SH-SY5Y (cell line): Measurements from ENCODE around the gene UBD.

Experiments used
- GATA2 ChIP-seq: IDR thresholded peaks from 2 replicates; pipeline ENCODE4 v1.6.1; 2011; ENCODE audit warnings: mild to moderate bottlenecking, low read depth, low read length
- GATA3 ChIP-seq: IDR thresholded peaks from 2 replicates; pipeline ENCODE4 v1.6.1; 2011; ENCODE audit warnings: low read depth, mild to moderate bottlenecking, low read length, moderate library complexity

UBD gene

DNA sequence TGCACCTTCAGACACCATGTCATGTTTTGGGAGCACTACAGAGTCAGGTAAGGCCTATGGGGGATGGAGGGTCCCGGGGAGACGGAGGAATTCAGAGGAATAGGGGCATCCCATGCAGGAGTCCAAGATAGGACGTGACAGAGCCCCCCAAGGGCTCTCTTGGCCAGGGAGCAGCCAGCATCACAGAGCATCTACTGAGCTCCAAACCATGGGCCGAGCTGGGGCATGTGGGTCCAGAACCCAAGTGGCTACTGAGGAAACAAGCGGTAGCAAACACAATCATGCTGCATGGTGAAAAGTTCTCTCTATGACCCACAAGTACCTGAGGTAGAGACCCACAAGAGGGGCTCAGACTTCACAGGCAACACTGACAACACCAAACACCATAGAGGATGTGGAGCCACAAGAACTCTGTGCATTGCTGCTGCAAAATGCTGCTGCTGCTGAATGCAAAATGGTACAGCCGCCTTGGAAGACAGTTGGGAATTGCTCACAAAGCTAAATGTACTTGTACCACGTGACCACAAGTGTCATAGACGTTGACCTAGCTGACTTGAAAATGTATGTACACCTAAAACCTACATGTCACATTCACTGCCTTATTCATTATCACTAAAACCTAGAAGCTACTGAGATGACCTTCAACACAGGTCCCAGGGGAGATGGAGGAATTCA is 38.4 kb downstream of the UBD start:
- TF ChIP-seq GATA2 (no peak), GATA3 (no peak)

DNA sequence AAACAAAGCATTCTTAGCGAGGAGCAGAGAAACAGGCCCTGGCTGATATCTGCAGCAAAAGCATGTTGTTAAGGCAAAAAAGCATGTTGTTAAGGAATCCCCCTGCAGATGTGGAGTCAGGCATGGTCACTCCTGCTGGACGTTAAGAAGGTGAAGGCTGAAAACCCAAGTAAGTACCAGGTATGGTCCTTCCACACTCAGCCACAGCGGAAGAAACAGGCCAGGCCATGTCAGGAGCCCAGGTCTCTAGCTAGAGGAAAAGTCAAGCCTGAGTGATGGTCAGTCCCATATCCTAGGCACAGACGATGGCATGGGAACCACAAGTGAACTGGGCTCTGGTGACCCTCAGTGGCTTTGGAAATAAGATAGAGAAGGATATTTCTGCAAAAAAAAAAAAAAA is 39.3 kb downstream of the UBD start:
- TF ChIP-seq GATA2 (no peak), GATA3 (no peak)

DNA sequence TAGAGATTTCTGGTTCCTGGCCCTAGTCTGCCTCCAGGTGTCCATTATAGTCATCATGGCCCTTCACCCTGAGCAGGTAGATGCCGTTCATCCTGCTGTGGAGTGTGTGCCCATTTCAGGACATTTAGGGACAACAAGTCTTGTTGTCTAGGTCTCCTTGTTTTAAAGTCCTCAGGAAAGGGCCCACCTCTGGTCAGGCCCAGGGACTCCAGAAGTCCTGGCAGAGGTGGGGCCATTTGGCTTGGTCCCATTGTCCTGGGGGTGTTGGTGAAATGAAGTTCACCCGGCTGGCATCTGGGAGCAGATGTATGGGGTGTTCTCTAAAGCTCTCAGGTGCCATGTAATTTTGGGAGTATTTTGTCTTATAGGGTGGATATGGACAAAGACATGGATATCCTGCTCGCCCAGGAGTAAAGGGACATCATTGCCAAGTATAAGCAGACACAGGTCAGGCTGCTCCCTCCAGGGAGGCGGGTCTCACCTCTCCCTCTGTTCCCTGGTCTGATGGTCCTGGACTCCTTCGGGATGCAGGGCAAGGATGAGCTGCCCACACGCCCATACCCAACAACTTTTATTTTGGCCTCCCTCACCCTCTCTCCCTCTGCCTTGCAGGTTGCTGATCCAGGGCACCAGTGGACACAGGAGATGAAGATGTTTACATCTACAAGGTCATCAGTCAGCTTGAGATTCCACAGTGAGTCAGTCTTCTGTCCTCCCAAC is 40.1 kb downstream of the UBD start:
- TF ChIP-seq GATA2: no peak
- TF ChIP-seq GATA3: no peak

DNA sequence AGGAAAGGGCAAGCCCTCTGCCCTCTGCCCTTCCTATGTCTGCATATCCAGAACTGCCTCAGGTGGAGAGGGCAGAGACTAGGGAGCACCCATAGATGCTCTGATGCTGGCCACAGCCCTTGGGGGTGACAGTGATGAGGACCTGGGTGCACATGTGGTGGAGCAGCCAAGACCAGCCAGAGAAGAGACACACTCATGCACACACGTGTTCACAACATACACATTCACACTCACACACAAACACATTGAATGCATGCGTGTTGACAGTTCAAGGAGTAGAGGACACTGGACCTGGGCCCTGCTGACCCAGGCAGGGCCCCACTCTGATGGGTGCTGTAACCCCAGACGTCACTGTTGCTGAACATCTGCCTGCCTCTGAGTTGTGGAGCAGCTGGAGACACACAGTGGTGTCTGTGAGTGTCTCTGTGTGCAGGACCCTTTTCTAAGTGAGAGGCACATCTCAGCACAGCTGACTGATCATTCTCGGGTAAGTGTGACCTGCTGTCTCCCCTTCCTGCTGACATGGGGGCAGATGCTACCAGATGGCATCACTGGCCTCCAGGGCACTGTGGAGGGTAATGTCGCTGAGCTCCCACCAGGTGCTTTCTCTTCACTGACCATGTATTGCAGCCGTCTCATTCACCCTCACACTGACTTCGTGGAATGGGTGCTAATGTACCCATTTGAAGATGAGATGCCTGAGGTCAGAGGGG is 41.6 kb downstream of the UBD start:
- TF ChIP-seq GATA2 (no peak), GATA3 (no peak)

DNA sequence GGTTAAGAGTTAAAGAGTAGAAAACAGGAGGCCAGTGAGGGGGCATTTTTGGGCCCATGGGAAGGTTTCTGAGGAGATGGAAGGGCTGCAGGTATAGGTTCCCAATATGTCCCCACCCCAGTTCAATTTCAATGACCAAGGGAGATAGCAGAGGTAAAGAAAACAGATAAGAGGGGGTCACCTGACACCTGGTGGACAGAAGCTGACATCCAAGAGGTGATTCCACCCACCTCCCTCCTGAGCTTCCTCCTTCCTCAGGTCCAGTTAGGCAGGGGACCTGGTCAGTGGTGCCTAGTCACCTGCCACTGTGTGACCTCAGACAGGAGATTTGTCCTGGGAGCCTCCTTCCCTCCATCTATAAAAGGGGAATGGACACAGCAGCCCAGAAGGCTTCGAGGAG is 42.3 kb downstream of the UBD start:
- TF ChIP-seq GATA2: no peak
- TF ChIP-seq GATA3: no peak

DNA sequence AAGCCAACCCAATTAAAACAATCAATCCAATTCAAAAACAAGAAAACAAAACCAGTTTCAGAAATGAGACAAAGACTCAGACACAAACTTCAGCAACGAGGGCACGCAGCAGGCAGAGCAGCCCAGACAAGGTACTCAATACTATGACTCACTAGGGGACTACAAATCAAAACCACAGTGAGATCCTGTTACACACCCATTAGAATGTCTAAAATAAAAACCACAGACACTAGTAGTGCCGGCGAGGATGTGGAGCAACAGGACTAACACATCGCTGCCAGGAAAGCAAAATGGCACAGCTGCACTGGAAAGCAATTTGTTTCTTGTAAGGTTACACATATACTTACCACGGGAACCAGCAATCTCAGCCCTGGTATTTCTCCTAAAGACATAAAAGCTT is 43.4 kb downstream of the UBD start:
- TF ChIP-seq GATA3 (no peak), GATA2 (no peak)

DNA sequence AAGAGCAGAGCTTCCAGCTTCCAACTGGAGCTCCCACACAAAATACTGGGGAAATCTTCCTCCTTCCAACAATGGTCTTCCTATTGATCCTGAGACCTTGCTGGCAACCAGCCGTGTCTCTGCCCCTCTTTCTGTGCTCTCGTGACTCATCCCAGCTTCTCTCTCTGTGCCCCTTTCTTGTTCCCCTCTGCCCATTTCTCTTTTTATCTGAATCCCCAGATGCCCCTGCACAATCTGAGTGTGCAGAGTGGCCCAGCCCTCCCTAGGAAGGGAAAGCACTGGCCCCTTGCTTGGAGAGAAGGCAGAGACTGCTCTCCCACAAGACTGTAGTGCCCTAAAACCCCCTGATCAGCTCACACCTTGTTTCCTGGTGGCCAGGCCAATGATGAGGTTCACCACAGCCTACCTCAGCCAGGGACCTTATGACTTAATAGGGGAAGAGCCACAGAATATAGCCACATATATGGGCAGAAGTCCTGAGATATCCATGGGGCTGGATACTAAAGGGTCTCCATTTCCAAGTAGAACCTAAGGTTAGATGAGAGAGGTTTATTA is 48.7 kb downstream of the UBD start:
- TF ChIP-seq GATA3: no peak
- TF ChIP-seq GATA2: no peak

DNA sequence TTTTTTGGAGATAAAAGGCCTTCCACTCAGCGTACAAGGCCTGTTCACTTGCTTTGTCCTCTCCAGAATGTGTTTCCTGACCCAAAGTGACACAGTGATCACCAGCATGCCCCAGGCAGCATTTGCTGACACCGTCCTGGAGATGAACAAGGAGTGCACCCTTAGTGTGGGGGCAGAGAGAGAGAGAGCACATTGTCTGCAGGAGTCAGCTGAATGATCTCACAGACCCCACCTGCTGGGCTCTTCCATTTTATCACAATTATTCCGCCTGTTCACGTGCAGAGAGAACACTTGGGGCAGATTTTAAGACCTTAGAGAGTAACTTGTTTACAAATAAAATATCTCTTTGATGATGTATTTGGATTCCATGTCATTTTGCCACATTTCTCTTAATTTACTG is 49.3 kb downstream of the UBD start:
- TF ChIP-seq GATA3 (no peak), GATA2 (no peak)

DNA sequence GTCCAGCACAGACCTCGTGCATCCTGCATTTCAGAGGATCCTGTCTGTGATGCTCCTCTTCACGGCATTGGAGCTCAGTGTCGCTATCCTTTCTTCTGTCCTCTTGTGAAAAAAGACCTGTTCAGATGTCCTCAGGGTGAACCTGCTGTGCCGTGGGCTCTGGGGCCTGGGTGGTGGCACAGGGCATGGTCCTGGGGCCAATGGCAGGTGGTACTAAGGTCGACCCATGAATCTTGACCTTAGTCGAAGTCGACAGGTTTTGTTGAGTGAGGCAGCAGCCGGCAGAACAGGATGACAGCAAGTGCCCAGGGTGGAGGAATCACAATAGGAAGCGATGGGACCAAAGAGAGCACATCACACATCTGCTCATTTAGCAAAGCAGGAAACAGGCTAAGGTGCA is 49.8 kb downstream of the UBD start:
- no peak for TF ChIP-seq GATA3
- no peak for TF ChIP-seq GATA2

DNA sequence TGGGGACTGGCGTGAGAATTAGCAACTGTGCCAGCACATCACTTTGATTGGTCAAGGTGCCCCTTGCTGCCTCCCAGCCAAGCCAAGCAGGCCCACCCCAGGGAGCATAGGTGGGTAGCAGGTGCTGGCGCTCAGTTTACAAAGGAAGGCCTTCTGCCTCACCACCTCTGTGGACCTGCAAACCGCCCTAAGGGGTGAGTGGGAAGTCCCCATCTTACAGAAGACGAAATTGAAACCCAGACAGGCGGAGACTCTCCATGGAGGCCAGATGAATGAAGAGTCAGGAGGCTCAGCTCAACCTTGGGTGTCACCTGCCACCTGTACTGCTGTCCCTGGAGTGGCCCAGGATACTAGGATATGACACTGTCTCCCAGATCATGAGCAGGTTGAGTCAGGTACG is 50.3 kb downstream of the UBD start:
- no peak for TF ChIP-seq GATA3
- TF ChIP-seq GATA2: no peak

DNA sequence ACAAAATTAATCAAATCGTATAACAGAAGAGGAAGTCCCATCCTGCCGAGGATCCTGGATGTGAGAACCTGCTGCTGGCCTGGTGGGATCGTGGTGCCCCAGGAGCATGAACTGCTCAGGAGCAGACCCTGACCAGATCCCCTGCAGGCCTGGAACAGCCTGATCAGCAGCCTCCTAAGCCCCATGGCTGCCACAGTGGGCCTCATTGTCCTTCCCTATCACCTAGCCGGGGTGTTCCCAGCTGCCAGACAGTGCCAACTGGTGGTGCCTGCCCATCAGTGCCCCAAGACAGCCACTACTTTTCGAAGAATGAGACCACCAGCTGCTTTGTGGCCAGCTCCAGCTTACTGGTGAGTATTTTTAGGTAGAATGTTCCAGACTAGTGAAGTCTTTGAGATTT is 52.2 kb downstream of the UBD start:
- TF ChIP-seq GATA3 (no peak), GATA2 (no peak)

DNA sequence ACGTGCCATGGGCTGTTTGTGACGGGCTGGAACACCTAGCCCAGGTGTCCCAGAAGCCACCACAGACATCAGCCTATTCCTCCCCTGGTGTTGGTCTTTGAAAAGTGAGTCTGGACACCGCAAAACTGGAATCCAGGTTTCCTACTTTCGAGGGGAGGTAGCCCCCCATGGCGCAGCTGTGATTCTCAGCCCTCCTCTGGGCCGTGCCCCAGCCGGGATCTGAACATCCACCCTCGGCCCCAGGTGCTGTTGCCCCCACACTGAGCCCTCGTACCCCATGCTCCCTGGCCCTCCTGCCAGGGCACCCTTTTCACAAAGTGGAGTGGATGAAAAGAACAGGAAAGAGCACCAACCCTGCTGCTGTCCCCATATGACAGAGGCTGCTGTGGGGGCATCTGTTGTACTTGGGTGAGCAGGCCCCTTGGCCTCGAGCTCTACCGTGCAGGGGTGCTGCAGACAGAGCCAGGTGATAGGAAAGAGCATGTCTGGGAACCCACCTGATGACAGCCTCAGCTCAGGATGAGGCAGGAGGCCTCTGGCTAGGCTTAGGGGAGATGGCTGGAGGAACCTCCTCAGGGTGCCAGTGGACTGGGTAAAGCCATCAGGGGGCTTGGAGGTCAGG is 53.0 kb downstream of the UBD start:
- TF ChIP-seq GATA2 (no peak), GATA3 (no peak)

DNA sequence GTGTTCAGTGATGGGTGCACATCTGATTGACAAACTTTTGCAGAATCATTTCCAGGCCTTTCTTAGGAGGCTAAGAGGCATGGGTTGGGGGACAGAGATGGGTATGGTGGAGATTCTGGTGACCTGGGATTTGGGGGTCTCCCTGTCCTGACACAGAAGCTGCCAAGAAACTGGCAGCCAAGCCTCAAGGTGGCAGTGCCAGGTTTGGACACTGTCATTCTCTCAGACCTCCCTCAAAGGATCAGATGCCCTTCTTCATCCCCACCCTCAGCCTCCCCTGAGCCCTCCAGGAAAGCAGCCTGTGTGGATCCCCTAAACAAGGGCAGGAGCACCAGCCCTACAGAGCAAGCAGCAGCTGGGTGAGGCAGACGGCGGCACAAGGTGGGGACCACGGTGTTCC is 53.7 kb downstream of the UBD start:
- no peak for TF ChIP-seq GATA3
- no peak for TF ChIP-seq GATA2
